Erythroblast (primary cell): ENCODE data around the gene MID1IP1.

Experiments
- GATA1 ChIP-seq: IDR thresholded peaks from 2 replicates; pipeline ENCODE4 v1.6.1; 2011; ENCODE audit warnings: low read depth, mild to moderate bottlenecking, control low read depth, low read length, moderate library complexity
- POLR2A ChIP-seq: IDR thresholded peaks from 2 replicates; pipeline ENCODE4 v1.6.1; 2011; ENCODE audit warnings: mild to moderate bottlenecking, low read length

DNA sequence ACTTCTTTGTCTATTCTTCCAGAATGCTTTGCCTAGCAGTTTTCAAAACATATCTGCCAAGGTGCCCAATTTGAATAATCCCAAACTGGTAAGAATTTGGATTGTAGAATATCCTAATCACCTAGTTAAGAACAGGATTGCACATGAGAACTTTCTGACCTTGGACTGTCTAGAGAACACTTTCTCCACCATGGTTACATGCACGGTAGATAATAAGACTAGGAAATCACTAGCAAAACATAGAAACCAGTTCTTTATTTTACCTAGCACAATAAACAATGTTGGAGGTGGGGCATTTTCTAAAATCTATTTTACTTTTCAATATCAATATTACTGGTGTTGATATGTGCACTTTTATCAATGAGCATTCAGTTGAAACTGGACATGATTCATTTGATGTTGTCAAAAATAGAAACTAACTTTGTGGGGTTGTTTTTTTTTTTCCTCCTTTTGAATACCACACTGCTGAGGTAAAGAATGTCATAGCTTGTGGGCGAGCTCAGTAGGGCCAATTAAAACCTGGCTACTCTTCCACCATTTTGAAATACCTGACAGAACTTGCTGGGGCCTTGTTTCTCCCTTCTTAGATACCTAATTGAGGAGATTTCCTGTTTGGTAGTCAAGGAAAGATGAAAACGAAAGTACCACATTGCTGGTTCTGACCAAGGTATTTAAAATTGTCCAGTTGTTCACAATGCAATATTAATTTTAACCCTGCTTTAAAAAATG is 10.4 kb downstream of the MID1IP1 start:
- no peak for TF ChIP-seq POLR2A
- no peak for TF ChIP-seq GATA1
